IPS-18c (cell line): Measurements from ENCODE around the gene ASTN1.
"Not testable (repeated sequence)": the region's sequence is repeated elsewhere in the genome, so short reads cannot be mapped to it uniquely, and the experiment has no call there.

ENCODE experiments used
- H3K4me3 ChIP-seq: 2 replicates; pipeline ENCODE4 v1.7.0; 2013; ENCODE audit warnings: low read depth, mild to moderate bottlenecking, low read length, moderate library complexity; ENCODE audit not compliant: insufficient read depth
- H3K9me3 ChIP-seq: one replicate; pipeline ENCODE4 v1.6.1; 2013; ENCODE audit warnings: mild to moderate bottlenecking, low read length, moderate library complexity; ENCODE audit not compliant: control insufficient read depth, insufficient read depth

ASTN1 gene

GRCh38 chr1:177077734-177078499 is 86.6 kb downstream of the ASTN1 start:
- no peaks in the 10 kb centered on the region for H3K9me3 ChIP-seq
- H3K4me3 ChIP-seq = no peak overlapping the region

- no peak overlapping the region for H3K4me3 ChIP-seq
- H3K9me3 ChIP-seq = no peaks in the 10 kb centered on the region
Measured at GRCh38 chr1:177077006-177077405, 87.5 kb downstream of the ASTN1 start.

- H3K4me3 ChIP-seq, H3K9me3 ChIP-seq: not testable (repeated sequence)
Measured at GRCh38 chr1:177074811-177075210, 89.7 kb downstream of the ASTN1 start.

- Histone ChIP-seq H3K4me3 (no peak overlapping the region), H3K9me3 (no peaks in the 10 kb centered on the region)
Measured at GRCh38 chr1:177069490-177069889, 95.0 kb downstream of the ASTN1 start.

- Histone ChIP-seq H3K9me3 (no peaks in the 10 kb centered on the region), H3K4me3 (no peak overlapping the region)
Measured at GRCh38 chr1:177067752-177068410, 96.6 kb downstream of the ASTN1 start.

- Histone ChIP-seq H3K4me3 (no peak overlapping the region), H3K9me3 (no peaks in the 10 kb centered on the region)
Measured at GRCh38 chr1:177065430-177065829, 99.1 kb downstream of the ASTN1 start.

GRCh38 chr1:177063648-177064047 is 100.9 kb downstream of the ASTN1 start:
- Histone ChIP-seq H3K4me3 (no peak overlapping the region), H3K9me3 (no peaks in the 10 kb centered on the region)

- no peak overlapping the region for H3K4me3 ChIP-seq
- H3K9me3 ChIP-seq = no peaks in the 10 kb centered on the region
Measured at GRCh38 chr1:177054542-177054941, 110.0 kb downstream of the ASTN1 start.

- H3K4me3 ChIP-seq = no peak overlapping the region
- no peaks in the 10 kb centered on the region for H3K9me3 ChIP-seq
Measured at GRCh38 chr1:177053648-177054047, 110.9 kb downstream of the ASTN1 start.

GRCh38 chr1:177048314-177049069 is 116.0 kb downstream of the ASTN1 start:
- H3K9me3 ChIP-seq = no peaks in the 10 kb centered on the region

GRCh38 chr1:177045151-177045550 is 119.4 kb downstream of the ASTN1 start:
- Histone ChIP-seq H3K4me3 (no peak overlapping the region), H3K9me3 (no peaks in the 10 kb centered on the region)

More at GRCh38 chr1:177048314-177049069, 116.0 kb downstream of the ASTN1 start:
- H3K4me3 ChIP-seq = no peak overlapping the region

- no peaks in the 10 kb centered on the region for H3K9me3 ChIP-seq
Measured at GRCh38 chr1:177044390-177044789, 120.1 kb downstream of the ASTN1 start.

GRCh38 chr1:177043597-177043996 is 120.9 kb downstream of the ASTN1 start:
- Histone ChIP-seq H3K9me3 (no peaks in the 10 kb centered on the region), H3K4me3 (no peak overlapping the region)

More at GRCh38 chr1:177044390-177044789, 120.1 kb downstream of the ASTN1 start:
- H3K4me3 ChIP-seq = no peak overlapping the region

GRCh38 chr1:177035586-177035985 is 128.9 kb downstream of the ASTN1 start:
- Histone ChIP-seq H3K9me3 (no peaks in the 10 kb centered on the region), H3K4me3 (no peak overlapping the region)

- no peak overlapping the region for H3K4me3 ChIP-seq
- H3K9me3 ChIP-seq = no peaks in the 10 kb centered on the region
Measured at GRCh38 chr1:177033628-177034027, 130.9 kb downstream of the ASTN1 start.

- no peaks in the 10 kb centered on the region for H3K9me3 ChIP-seq
- H3K4me3 ChIP-seq = no peak overlapping the region
Measured at GRCh38 chr1:177032434-177032833, 132.1 kb downstream of the ASTN1 start.

- Histone ChIP-seq H3K4me3 (no peak overlapping the region), H3K9me3 (no peaks in the 10 kb centered on the region)
Measured at GRCh38 chr1:177024623-177025022, 139.9 kb downstream of the ASTN1 start.

- Histone ChIP-seq H3K4me3 (no peak overlapping the region), H3K9me3 (no peaks in the 10 kb centered on the region)
Measured at GRCh38 chr1:177023726-177024125, 140.8 kb downstream of the ASTN1 start.
